HL-60/S4 (cell line): ENCODE measurements around the gene PCSK2.

Source experiments
- in situ Hi-C: fragments of 300-500 bp; cut with MboI; formaldehyde crosslinking; loops from 2 replicates; pipeline ENCODE4 v1.14.3; 2022; ENCODE audit warnings: low sequenced_read_pairs

PCSK2 gene

DNA sequence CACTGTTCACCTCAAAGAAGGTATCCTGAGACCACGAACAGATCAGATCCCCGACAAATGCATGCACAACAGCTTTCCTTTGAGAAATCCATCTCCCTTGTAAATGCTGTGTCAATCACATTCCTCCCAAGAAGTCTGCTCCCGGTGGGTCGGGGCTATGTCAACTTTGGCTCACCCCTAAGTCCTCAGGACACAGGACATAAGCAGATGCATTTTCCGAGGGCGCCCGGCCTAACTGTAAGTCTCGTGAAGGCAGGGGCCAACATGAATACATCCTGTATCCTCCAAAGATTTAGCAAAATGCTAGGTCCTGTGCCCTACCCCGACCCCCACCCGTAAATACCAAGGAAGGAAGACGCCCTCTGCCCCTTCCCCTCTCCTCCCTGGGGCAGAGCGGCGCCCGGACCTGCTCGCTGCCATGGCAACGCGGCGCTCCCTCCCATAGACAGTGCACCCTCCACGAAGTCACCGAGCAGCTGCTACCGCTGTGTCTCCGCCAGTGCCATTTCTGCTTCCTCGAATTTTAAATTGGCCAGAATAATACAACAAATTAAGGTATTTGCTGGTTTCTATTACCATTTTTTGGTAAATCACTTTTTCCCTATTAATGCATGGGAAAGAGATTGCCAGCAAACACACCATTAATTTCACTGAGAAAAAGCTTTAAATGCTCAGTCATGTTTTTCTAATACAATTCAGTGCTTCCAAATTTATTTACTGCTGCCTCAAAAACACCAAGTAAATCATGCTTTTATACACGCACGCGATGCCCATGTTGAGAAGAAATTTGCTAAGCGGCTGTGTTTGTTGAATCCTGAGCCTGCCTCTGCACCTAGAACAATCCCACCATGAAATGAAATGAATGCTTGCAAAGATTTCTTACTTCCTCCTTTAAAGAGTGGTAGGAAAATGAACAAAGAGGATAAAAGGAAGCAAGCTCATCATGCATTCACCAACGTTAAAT lies 100.6 kb downstream of the PCSK2 start:
- in situ Hi-C loops = no loop called here

DNA sequence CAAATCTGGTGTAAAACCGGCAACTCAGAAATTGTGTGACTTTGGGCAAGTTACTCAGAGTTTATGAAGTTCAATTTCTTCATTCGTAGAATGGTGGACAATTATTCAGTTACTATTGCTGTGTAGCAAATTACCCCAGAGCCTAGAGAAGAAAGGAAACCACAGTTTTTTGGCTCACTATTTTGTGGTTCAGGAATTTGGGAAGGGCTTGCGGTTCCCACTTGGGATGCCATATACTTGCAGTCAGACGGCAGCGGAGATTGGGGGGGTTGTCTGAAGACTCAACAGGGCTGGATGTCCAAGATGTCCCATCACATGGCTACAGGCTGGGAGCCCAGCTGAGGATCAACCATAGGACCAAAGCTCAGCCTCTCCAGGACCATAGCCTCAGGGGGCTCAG lies 108.1 kb downstream of the PCSK2 start:
- in situ Hi-C loops = no loop called here

DNA sequence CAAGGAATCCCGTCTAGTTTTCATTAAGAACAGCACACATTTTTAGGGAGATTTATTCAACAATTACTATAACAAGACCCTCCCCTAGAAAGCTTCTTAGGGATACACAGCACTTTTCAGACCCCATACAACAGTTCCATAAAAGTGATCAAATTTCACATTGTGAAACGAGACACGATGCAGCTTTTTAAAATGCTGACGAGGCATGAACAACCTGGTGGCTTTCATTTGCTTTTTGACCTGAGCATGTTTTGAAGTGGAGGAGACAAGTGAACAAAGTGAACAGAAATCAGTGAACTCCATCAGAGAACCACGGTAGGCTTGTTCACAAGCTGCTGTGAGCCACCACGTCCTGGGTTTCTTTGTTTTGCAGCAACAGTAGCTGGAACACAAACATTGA lies 112.2 kb downstream of the PCSK2 start:
- in situ Hi-C loops = no loop called here

DNA sequence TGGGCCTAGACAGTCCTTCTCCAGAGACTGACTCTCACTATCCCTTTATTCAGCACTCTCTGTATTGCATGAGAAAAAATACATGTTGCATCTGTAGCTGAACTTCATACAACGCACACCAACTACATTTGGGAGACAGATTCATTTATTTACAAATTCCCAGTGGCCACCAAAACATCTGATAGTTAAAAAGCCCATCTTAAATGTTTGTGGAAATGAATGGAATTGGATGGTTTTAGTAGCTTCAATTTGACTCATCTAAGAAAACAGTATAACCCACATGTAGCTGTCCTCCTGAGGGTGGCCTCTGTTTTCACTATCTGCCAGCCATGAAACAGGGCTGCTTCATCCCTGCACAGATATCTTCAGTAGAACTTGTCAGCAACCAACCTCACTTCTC lies 116.3 kb downstream of the PCSK2 start:
- in situ Hi-C loops = no loop called here

DNA sequence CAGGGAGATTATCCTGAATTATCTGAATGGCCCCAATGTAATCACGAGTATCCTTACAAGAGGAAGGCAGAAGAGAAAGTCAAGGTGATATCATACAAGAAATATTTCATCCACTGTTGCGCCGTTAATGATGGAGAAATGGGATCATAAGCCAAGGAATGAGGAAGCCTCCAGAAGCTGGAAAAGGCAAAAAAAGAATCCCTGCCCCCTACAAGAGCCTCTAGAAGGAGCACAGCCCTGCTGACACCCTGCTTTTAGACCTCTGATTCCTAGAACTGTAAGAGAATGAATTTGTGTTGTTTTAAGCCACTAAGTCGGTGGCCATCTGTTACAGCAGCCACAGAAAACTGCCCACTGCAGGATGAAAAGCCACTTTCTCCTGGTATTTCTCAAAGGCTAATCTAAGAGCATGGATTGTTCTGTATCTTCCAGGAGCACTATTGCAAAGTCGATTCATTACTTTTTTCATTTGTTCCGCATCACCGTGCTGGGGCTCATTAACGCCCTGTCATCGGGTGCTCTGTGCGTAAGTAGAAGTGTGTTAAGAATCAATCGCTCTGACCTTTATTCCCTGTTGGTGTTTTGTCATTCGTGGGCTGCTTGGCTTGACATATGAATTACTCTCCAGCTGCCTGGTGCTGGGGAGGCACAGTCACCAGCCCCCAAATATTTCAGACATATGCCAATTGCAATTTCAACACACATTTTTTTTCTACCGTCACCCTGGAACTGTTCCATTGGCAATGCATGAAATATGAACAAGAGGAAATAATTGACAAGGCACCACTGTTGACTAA lies 117.0 kb downstream of the PCSK2 start:
- in situ Hi-C loops = no loop called here

DNA sequence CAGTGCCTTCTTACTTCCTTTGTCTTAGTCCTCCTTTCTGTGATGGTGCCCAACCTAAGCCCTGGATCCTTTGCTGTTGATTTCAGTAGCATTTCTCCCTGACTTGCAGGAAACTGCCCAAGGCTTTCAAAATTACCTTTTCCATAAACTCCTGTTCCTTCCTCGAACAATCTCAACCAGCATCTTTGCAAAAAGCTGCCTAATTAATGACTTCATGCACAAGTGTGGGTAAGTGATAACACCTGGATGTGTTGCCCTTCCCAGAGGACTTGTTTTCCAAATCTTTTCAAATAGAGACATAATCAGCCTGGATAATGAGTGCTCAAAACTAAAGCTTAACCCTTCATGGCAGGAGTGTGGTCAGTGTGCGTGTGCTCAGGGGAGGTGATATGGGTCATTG lies 118.0 kb downstream of the PCSK2 start:
- in situ Hi-C loops = no loop called here

DNA sequence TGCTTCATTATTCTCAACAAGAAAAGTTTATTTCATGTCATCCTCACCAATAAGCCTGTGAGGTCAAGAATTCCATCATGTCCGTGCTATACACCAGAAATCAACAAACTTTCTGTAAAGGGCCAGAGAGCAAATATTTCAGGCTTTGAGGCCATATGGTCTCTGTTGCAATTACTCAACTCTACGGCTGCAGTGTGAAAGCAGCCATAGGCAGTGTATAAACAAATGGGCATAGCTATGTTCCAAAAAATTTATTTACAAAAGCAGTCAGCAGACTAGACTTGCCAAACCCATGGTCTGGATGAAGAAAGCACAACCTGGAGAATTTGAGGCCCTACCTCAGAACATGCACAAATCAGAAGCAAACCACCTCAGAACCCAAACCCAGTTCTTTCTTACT lies 118.5 kb downstream of the PCSK2 start:
- in situ Hi-C loops = no loop called here

DNA sequence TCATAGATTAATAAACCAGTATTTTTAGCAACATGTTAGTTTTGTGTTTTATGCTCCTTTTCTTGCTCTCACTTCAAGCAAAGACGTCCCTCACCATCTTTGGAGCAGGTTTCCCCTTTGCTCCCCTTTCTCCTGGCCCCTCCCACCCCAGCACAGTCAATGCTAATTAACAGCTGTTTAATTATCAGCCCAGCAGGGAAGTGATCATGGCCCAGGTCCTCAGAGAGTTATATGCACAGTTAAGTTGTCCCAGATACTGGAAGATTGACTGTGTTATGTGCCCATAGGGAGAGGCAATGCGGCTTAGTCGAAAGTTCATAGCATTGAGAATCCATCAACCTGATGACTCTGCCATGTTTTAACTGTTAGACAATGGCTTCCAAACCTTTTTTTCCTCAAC lies 123.5 kb downstream of the PCSK2 start:
- in situ Hi-C loops = no loop called here

DNA sequence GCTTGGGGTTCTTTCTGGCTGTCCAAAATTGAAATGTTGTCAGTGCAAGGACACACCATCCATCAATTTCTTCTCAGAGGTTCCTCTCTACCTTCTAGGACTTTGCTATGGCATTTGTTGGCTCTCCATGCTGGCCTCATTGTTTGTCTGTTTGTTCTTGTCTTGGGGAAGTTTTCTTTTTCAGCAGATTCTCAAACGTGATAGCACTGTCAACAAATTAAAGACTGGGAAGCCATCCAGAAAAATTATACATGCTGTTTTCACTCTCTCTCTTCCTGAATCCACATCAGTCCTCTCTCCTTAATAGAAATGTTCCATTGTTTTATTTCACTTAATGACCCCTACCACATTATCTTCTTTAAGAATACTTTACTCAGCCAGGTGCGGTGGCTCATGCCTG lies 130.4 kb downstream of the PCSK2 start:
- in situ Hi-C loops = no loop called here

DNA sequence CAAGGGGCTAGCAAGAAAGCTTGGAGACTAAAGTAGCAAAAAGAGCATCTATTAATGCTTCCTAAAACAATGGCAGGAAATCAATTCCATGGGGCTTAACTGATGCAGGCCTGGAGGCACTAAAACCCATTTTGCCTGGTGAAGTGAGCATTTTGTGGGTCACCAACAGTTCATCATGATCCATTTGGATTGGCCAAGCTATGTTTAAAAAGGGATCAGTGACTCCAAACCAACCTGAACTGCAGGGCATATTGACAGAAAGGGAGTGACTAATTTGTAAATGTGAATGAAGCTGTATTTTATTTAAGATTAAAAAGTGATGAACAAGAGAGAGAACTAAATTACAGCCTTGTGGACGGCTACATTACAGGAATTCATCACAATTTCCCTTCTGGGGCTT lies 132.0 kb downstream of the PCSK2 start:
- in situ Hi-C loops = no loop called here

DNA sequence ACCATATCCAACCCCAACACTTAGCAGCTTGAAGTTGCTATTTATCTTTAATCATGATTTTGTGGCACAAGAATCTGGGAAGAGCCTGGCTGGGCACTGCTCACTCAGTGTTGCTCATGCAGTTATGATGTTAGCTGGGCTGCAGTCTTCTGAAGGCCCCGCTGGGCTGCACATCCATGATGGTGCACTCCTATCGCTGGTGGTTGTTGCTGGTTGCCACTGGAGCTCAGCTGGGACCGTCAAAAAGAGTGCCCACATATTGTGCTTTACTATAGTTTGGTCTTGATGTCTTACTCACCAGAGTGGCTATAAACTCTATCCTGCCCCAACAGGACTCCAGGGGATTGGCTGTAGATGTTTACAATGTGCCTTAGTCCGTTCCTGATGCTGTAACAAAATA lies 137.8 kb downstream of the PCSK2 start:
- in situ Hi-C loops = no loop called here

DNA sequence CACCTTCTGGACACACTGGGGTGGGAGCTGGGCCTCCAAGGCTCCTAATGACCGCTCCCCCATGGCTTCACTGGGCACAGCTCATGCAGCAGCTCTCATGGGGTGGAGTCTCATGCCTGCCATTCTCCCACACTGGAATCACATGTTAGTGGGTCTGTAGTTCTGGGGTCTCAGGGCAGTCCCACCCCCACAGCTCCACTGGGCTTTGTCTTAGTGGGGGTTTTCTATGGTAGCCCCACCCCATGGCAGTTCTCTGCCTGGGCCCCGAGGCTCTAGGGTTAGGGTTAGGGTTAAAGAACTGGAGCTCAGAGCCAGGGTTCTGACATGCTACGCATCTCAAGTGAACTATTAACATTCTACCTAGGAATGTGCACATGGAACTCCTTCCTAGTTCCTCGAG lies 139.0 kb downstream of the PCSK2 start:
- in situ Hi-C loops = no loop called here

DNA sequence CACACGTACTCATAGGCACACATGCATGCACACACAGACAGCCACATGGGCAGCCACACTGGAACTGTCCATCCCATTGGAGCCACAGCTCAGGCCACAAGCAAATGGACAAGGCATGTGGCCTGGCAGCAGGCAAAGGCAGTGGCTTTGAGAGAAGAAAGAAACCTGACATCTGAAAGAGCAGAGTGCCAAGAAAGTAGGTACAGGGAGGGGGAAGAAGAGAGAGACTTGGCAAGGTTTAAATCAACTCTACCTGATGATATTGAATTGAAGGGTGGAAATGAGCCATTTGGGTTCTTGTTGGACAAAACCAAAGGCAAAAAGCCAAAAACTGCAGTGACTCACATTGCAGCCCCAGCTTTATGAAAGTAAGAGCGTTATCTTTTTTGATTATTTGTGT lies 142.7 kb downstream of the PCSK2 start:
- in situ Hi-C loops = no loop called here

DNA sequence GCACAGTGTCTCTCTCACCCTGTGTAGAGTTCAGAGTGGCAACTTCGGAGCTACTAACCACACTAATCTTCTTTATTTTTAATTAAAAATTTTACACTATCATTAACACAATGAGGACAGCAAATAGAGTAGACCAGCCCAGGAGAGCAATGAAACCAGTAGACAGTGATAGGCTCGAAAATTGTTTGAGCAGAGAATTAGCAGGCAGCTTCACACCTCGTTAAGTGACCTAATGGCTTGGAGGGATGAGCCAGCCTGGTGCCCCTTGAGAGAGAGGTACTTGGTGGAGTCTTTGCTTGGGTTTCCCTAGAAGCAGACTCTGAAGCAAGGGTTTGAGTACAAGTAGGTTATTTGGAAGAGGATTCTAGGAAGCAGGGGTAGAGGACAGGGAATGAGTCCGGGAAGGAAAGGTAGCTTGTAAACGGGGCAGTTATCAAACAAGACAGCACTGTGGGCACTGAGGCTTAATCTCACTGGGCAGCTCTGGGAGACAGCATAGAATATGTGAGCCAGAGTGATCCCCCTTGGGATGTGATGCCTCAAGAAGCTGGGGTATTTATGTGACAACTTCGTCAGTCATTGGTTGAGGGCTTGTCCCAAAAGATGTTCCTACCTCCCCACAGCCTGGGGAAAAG lies 146.1 kb downstream of the PCSK2 start:
- in situ Hi-C loops = no loop called here

DNA sequence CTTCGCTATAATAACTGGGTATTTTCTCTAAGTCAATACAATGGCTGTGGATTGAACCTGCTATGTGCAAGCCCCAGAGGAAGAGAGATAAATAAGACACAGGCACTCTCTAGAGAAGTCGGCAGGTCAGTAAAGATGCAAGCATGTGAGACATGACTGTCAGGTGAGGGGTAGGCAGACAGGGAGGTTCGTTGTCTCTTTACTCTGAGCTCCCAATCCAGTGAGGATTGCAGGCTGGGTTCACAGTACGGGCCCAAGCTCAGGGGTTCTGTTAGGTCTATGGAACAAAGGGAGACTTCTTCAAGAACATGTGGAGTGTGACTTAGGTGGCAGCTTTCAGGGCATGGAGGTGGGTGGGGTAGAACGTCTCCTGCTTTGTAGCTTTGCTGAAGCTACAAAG lies 147.2 kb downstream of the PCSK2 start:
- in situ Hi-C loops = no loop called here

DNA sequence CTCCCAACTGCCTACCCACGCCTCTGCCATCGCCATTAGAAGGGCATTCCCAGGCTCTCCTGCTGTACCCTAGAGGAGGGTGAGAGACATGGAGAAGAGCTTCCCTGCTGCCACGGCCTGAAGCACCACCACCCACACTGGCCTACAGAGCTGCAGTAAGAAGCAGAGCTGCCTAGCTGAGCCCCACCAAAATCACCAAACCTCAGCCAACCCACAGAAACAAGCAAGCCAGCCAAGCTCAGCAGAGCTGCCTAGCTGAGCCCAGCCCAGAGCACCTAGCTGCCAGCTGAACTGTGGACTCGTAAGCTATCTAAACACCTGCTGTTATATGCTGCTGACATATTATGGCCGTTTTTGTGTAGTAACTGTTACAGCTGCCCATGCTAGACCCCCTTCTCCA lies 149.2 kb downstream of the PCSK2 start:
- in situ Hi-C loops = no loop called here

DNA sequence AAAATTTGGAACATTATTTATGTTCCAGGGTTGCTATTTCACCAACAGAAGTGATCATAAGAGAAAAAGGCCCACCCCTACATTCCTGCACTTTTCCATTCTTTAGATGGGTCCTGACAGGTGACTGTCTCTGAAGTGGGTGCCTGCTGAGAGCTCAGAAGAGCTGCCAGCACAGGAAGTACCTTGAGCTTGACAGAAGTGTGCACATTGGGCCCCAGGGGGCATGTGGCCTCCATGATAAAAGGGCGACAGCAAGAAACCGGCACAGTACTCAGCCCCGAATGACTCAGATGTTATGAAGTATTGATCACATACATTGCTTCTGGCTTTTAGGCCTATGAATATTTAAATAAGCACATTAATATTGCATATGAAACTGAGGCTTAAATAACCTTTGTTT lies 150.4 kb downstream of the PCSK2 start:
- in situ Hi-C loops = no loop called here

DNA sequence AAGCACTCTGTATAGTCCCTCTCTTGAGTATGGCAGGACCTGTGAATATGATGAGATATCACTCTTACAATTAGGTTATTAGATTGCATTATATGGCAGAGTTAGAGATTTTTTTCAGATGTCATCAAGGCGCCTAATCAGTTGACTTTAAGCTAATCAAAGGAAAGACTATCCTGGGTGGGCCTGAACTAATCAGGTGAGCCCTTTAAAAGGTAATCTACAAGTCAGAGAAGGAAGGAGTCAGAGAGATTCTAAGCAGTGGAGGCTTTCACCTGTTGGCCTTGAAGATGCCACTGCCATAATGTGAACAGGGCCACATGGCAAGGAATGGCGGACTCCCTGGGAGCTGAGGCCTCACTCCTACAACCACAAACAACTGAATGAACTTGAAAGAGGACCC lies 152.8 kb downstream of the PCSK2 start:
- in situ Hi-C loops = no loop called here

DNA sequence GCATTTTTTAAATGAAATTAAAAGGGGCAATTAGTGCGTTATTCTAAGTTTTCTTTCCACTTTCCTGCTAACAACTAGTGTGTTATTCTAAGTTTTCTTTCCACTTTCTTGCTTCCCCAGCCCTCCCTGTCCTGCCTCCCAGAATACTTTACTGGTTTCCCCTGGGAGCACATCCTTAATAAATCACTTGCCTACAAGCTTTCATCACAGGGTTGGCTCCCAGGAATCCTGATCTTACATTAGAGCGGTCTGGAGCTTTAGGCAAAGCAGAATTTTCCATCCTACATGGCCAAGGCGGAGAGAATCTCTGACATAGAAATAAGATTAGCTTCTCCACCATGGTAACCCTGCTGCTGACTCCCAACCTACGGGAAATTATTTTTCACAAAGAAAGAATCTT lies 154.0 kb downstream of the PCSK2 start:
- in situ Hi-C loops = no loop called here

DNA sequence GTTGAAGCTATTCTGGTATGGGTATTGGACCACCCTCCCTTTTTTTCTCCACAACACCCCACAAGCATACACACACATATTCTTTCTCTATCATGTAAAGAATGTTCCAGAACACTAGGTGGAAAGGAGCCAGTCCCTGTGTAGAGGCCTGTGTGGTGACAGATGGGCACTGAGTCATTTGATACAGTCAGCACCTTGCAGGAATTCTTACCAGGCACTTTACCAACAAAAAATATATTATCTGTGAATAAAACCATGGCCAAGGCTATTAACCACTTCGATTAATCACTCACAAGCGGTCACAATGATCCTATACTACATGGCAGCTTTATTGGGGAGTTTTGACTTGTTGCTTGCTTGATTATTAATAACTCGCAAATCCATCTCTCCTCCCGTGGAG lies 154.9 kb downstream of the PCSK2 start:
- in situ Hi-C loops = no loop called here

DNA sequence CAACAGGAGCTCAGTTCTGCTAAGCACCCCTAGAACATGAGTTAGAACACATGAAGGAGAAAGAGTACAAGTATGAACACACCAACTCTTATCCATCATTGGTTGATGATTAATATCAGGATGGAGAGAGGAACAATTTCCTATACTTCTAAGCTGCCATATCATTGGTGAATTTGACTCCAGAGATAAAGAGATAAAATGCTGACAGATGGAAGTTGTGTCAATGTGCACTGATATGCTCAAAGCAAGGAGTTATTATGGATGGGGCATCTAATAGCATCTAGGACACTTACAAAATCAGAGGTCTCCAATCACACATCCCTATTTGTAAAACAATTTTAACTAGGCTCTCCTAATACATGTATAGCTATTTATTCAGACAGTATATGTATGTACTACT lies 159.0 kb downstream of the PCSK2 start:
- in situ Hi-C loops = no loop called here

DNA sequence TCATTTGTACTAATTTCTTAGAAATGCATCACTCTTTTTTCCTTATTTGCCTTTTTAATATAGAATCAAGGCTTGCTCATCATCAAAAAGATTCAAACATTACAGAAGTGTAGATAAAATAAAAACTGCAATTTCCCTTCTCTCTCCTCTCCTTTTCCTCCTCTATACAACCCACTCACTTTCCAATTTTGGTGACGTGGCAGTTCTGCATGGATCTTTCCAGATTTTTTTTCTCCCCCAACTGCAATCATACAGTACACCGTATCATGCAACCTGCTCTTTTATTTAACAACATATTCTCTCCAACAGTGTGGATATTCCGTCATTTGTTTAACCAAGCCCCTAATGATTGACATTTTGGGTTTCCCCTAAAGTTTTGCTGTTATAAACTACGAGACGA lies 163.8 kb downstream of the PCSK2 start:
- in situ Hi-C loops = no loop called here
